Inferior parietal cortex (tissue), 1 donor: Measurements from ENCODE around the gene OLFML1.

Source experiments
- DNase-seq: peaks from one replicate; pipeline ENCODE4 v3.0.0-alpha.2; 2016; ENCODE audit errors: extremely low spot score

The OLFML1 gene

DNA sequence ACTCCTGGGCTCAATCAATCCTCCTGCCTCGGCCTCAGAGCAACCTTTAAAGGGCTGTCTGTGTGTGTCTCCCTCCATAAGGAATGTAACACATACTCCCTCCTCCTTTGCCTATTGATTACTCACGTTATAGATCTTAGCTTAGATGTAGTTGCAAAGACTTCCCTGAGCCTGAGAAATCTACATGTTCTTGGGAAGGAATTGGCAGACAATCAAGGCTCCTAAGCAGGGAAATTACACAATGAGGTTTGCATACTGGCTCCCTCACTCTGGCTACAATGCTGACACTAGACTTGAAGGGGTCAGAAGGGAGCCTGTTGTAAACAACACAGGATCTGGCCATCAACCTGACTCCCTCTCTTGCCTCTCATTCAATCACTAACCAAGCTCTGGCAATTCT lies 5.2 kb upstream of the OLFML1 start:
- DNase-seq: no peak

DNA sequence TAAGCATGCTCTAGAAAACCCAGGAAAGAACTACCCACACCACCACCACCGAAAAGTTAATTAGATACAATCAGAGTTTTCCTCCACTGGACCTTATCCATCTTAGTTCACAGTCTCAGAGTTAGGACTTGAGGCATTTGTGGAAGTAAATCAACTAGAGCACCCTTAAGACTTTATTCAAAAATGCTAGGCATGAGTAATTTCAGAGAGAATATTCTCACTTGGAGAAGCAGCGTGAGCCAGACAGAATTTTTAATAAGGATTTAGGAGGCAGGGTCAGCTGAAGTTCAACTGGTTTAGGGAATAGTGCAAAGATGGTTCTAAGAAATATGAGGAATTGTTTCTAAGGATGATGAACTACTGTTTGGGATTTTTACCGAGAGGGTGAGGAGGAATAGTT lies 1.2 kb upstream of the OLFML1 start:
- DNase-seq: no peak

DNA sequence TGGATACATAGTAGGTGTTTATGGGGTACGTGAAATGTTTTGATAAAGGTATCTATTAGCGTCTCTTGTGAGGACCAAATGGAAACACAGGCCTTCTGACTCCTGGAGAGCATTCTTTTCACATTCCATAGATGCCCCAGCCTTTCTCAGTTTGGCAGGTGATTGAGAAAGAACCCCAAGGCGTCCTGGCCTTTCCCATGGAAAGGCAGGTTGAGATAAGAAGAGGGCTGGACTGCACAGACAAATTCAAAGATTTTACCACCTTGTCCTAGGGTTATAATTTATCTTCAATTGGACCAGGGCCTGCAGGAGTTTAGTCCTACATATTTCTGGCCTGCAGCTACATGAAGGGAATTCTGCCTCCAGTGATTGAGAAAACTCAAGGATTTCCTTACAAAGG lies 661 bp upstream of the OLFML1 start:
- DNase-seq: no peak

DNA sequence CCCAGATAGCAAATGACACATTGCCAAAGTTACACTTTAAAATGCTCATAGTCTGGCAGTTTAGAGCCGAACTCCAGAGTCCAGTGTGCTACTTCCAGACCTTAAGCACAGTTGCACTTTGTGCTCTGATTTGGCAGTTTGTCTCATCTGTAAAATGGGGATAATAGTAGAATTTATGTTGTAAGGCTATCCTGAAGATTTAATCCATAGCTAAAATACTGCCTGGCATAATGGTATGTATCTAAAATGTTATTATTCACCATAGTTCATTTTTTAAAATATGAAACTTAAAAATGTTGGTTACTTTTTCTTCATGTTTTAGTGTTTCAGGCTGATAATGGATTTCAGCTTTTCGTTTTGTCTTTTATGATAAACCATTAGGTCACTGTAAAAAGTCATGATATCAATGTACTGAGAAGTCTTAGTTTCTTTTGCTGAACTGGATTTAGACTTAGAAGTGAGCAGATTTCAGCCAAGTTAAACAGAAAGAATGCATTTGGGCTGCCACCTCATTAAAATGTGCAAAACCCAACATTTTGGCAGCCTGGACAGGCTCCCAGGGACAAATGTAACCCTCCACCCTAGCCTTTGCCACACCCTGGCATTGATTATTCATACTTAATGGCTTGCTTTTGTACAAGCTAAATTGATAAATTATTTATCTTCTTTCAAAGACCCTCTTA lies 933 bp downstream of the OLFML1 start:
- no peak for DNase-seq

DNA sequence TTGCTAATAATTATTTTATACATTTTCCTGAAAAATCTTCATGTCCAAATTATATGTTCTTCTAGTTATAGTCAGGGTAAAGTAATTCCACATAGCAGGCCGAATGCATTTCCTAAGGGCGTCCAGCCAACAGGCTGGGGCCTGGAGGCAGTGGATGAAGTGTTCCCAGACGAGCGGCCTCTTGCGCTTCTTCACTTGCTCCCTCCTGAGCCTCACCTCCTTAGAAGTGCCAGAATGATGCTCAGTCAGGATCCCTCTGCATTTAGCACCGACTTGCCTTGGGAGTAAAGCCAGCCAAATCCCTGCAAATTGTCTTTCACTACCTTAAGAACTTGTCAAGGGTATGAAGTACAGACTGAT lies 1.5 kb downstream of the OLFML1 start:
- DNase-seq: no peak

DNA sequence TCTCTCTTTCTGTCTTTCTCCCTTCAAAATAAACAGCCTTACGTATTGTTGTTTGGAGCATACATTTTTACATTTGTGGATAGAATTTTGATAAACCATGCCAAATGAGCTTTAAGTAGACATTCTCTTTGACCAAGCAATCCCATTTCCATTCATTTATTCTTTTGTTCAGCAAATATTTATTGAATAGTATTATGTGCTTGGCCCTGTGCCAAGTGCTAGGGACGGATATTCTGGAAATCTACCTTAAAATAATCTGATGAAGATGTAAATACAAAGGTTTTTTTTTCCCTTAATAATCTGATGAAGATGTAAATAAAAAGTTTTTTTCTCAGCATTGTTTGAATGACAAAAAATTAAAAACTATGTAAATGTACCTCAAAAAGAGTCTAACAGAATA lies 2.1 kb downstream of the OLFML1 start:
- DNase-seq: no peak

DNA sequence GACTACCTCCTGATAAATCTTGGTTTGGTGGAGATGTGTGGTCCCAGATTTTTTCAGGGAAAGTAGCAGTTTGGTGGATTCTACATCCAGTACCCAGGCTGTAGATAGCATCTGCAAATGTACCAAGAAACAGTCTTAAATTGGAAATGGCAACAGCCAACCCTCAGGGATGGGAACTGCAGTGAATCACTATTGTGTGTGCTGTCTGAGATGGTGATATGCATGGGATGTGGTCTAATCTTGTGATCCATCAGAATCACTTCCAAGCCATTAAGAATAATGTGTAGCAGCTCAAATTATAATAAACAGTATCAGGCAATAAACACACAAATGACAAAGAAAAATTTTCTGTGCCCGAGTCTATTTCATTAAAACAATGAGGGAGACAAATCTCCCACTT lies 3.4 kb downstream of the OLFML1 start:
- DNase-seq: no peak

DNA sequence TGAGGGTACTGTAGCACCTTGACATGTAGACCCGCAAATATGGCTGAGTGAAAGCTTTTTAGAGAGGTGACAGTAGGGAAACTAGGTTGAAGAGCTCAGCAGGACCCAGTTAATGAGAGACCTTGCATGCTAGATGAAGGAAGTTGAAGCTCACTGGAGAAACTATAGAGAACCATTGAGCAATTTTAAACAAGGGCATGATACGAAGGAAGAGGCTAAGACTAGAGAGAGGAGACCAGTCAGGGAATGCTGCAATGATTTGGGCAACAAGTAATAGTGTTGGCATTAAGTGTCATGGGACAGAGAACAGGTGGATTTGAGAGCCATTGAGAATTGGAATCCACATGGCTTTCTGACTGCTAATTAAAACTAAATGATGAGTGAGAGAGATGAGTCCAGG lies 4.1 kb downstream of the OLFML1 start:
- no peak for DNase-seq

DNA sequence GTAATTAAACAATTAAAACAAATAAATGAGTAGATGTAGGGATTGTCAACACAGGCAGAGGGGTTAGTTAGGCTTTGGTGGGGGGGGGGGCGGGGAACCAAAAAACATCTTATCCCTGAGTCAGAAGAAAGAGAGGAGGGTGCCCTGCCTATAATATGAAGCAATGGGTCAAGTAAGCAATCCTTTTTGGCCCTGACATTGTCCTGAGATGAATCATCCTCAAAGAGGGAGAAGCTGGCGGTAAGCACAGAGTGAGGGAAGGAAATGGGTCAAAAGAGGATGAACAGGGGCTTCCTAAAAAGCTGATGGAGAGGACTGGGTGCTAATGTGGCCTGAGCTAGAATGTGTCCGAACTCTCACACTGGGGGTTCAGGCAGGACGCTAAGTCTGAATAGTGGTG lies 4.7 kb downstream of the OLFML1 start:
- DNase-seq: no peak

DNA sequence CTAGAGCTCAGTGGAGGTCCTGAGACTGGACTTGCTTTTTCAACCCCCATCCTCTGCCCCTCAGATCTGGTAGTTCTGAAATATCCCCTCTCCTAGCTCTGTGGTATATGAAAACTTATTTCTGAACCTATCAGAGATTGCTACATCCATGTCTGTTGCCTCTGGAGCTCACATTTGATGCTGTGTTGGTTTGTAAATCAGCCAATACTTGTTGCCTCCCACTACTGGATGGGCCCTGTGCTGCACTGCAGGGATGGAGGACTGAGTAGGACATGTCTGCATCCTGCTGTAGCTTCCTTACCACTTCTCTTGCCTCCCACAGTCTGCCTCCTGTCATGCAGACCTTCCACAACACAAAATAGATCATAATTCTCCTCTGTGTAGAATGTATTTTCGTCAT lies 5.2 kb downstream of the OLFML1 start:
- DNase-seq: no peak

DNA sequence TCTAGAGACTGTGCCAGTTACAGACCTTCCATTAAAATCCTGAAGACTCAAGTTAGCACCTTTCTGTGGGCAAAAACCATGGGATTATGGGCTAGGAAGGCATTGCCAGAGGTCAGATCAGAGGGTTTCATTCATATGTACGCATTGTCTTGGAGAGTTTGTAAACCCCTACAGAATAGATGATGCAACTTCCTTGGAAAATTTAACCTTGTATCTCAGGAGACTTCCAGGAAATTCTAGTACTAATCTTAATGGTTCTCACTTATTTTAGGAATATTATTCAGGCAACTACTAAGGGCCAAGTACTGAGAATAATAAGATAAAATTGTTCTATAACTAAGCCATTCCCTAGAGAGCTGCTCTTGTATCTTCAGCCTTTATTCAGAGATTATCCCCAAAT lies 6.9 kb downstream of the OLFML1 start:
- no peak for DNase-seq

DNA sequence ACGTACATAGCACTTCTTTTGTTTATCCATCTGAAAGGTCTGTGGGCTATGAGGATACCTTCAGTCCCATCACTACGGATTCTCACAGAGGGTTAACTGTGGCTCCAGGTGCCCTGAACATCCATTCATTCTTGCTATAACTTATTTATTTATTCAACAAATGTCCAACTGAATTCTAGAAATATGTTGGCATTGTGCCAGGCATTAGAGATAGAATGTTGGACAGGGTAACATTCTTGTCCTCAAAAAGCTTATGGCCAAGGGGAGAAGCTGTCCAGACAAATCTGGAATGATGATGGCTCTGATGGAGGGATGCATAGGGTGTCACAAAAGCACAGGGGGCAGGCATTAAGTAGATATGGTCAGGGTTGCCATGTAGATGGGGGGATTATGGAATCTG lies 8.4 kb downstream of the OLFML1 start:
- no peak for DNase-seq

DNA sequence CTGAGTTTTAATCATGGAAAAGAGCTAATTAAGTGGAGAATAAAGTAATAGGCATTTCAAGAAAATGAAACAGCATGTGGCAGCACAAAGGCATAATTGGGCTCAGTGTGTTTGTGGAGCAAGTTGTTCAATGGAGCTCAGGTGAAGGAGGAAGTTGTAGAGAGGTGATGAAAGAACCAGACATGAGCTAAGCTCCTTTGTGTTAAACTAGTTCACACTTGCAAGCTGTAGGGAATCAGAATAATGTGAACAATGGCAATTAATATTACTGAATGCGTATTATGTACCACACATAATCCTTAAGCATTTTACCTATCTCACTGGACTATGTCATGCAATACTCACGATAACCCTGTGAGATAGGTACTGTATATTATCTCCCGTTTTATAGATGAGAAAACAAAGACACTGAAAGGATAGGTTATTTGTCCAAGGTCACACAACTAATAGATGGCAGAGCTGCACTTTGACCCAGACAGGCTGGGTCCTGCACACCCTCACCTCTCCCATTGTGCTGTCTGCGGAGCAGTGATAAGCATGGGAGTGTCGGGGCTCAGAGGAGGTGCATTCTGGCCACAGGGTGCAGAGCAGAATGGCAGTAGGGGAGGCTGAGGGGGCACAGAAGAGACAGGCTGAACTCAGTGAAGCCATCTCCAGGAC lies 8.9 kb downstream of the OLFML1 start:
- DNase-seq: no peak

DNA sequence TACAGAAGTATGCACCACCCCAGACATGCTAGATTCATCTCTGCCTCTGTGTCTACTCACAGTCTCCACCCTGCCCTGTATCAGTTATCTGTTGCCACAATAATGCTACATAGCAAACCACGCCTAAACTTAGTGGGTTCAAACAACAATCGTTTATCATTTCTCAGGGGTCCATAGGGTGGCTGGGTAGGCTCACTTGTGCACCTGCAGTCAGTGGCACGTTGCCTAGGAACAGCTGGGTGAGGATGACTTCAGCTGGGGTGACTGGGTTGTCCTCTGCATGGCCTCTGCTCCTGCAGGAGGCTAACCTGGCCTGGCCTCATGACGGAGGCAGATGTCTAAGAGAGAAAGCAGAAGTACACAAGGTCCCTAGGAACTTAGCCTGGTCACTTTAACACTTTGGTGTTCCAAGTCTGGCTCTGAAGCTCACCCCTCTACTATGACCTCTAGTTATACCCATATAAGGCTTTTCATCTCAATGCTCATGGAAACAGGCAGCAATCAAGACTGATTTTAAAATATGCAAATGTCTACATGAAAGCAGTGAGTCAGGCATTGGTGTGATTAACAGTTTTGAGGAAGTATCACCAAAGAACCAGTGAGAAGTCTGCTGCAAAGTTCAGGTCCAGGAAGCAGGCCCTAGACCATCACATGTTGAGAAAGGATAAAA lies 10.7 kb downstream of the OLFML1 start:
- DNase-seq: no peak

DNA sequence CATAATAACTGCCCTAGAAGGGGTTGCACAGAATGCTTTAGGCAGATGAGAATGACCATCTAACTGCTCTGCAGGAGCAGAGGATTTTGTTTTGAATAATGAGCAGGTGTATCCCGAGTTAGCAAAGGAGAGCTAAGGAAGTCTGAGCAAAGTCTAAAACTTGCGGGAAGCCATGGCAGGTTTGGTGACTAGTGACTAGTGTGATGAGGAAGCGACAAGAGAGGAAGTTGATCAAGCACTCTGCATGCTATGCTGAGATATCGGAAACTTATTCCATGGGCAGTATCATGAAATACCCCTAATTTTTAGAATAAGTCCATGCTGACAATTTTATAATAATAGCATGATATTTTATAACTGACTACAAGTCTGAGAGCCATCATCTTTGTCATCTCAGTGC lies 12.9 kb downstream of the OLFML1 start:
- no peak for DNase-seq

DNA sequence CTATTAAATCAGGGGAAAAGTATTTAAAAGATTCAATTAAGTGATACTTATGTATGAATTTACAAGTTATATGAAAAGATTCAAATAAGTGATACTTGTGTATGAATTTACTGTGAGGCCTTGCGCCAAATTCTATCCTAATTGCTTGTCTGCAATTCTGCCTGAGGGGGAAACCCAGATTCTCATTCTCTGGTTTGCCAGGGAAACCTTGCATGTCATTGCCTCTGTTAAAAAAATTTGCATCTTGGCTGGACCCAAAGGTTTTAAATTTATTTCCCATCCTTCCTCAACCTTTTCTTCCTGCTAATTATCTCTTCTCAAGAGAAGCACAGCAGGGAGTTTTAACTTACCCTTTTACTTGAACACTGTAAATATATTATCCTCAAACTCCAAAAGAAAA lies 13.8 kb downstream of the OLFML1 start:
- no peak for DNase-seq

DNA sequence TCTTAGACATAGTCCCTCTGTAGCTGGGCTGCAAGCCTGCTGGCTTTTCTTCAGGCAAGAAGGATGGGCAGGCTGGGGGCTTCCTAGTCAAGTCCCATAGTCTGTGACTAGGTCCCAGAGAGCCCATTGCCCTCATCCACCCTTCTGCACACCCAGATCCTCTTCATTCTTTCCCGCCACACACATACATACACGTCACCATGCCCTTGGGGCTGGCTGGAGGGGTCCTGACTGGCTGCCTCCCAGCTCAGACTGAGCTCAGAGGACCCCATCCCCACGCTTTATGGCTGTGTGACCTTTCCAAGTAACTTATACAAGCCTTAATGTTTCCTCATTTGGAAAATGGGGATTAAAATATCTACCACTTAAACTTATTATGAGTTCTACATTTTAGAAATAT lies 14.9 kb downstream of the OLFML1 start:
- no peak for DNase-seq

DNA sequence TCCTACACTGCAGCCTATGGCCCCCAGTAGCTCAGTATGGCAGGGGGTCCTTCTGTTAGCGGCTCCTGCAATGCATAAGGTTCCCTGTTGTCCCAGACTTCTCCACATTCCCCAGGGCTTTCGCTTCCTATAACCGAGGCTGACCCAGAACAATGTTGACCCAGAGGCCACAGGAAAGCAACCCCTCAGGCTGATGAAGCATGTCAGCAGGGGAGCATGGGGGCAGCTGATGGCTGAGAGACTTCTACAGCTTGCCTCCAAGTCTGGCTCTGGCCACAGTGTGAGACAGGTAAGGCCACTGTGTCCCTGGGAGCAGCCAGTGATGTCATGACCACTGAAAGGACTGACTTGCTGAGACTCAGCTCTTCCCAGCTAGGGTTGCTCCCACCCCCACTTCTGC lies 15.9 kb downstream of the OLFML1 start:
- no peak for DNase-seq

DNA sequence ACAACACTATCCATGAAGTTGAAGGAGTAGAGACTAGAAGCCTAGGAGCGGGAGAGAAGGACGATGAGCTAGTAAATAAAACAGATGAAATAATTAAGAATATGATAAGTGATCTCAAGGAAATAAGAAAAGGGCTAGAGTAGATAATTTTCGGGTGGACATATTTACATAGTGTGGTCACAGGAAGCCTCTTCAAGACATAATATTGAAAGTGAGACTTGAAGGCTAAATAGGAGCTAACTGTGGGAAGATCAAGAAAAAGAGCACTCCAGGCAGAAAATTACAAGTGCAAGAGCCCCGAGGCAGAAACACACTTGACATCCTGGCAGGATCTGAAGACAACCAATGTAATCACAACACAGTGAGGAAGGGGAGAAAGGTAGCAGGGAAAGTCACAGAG lies 16.6 kb downstream of the OLFML1 start:
- DNase-seq: no peak

DNA sequence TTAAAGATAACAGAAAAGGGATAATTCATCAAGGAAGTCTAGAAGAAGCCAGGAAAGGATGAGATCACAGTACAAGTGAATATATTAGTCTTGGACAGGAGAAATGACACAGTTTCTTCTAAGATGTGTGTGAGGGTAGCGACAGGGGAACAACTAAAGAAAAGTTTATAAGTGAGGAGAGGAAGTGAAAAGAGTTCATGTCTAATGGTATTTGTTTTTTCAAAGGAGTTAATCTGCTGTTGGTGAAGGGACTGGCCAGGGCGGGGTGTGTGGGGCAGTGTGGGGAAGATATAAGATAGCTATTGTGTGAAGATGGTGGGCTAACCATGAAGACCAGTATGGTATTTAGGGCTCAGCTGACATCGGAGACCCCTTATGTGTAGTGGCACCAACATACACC lies 20.9 kb downstream of the OLFML1 start:
- DNase-seq: no peak

DNA sequence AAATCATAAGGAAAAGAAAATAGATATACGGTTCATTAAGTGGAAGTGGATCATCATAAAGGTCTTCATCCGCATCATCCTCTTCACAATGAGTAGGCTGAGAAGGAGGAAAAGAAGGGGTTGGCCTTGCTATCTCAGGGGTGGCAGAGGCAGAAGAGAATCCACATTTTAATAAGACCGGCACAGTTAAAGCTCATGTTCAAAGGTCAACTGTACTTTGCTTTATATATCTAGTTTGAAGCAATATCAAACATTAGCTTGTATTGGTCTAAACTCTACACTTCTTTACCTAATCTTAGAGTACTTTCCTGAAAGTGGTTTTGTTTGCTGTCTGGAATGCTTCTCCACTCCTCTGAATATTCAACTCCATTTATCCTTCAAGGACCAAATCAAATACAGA lies 22.8 kb downstream of the OLFML1 start:
- no peak for DNase-seq

DNA sequence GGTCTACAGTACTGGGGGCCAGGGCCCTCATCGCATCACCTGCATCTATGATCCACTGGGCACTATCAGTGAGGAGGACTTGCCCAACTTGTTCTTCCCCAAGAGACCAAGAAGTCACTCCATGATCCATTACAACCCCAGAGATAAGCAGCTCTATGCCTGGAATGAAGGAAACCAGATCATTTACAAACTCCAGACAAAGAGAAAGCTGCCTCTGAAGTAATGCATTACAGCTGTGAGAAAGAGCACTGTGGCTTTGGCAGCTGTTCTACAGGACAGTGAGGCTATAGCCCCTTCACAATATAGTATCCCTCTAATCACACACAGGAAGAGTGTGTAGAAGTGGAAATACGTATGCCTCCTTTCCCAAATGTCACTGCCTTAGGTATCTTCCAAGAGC lies 24.7 kb downstream of the OLFML1 start:
- no peak for DNase-seq

DNA sequence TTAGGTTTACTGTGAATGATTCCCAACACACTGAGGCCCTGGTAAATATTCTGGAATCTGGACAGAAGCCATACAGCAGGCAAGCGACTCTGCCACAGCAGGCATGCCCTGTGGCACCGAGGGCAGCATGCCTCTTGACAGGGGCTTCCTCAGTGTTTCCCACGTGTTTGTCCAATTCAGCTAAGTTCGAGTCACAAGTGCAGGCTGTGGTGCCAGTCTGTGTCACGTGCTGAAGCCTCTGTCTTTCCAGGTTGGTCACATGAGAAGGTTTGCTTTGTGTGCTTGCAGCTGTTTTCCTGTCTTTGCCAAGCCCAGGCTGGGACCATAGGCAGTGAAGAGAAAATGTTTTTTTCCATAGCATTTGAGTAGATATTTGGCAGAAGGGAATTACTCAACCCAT lies 26.1 kb downstream of the OLFML1 start:
- DNase-seq: peak; percentile 84
